Smooth muscle cell (in vitro differentiated cells): ENCODE measurements around the gene ANXA7. TPM values are rescaled to one million over a fixed set of nuclear protein-coding genes. Genes with fewer than 3 reads are reported as not detected.
A peak's percentile ranks its signal among the peaks of the same experiment; 100 is the strongest.

Experiments
- DNase-seq: peaks from one replicate; lab custom pipeline; 2025; ENCODE audit not compliant: unreplicated experiment; lab: John Stamatoyannopoulos, UW
- H2AFZ ChIP-seq: fragments of 200-600 bp; sonication (generic); 2 replicates; pipeline ENCODE4 v1.6.0; 2016; ENCODE audit warnings: antibody characterized with exemption, low read depth, mild to moderate bottlenecking
- H3F3A ChIP-seq: fragments of 200-600 bp; sonication (generic); 2 replicates; pipeline ENCODE4 v1.6.0; 2017; ENCODE audit warnings: antibody characterized with exemption, low read depth
- H3K27ac ChIP-seq: fragments of 200-600 bp; sonication (generic); 2 replicates; pipeline ENCODE4 v1.5.1; 2016; ENCODE audit warnings: low read depth, mild to moderate bottlenecking
- H3K27me3 ChIP-seq: fragments of 200-600 bp; sonication (generic); 2 replicates; pipeline ENCODE4 v1.6.1; 2016; ENCODE audit warnings: low read depth, mild to moderate bottlenecking
- H3K36me3 ChIP-seq: fragments of 200-600 bp; sonication (generic); 2 replicates; pipeline ENCODE4 v1.5.1; 2016; ENCODE audit warnings: low read depth
- H3K4me1 ChIP-seq: fragments of 200-600 bp; sonication (generic); 2 replicates; pipeline ENCODE4 v1.5.1; 2016; ENCODE audit warnings: low read depth
- H3K4me2 ChIP-seq: fragments of 200-600 bp; sonication (generic); 2 replicates; pipeline ENCODE4 v1.6.0; 2016; ENCODE audit warnings: mild to moderate bottlenecking
- H3K4me3 ChIP-seq: fragments of 200-600 bp; sonication (generic); 2 replicates; pipeline ENCODE4 v1.5.1; 2016; ENCODE audit warnings: mild to moderate bottlenecking
- H3K79me2 ChIP-seq: fragments of 200-600 bp; sonication (generic); 2 replicates; pipeline ENCODE4 v1.6.0; 2016; ENCODE audit warnings: low read depth, mild to moderate bottlenecking
- H3K9ac ChIP-seq: fragments of 200-600 bp; sonication (generic); 2 replicates; pipeline ENCODE4 v1.6.0; 2016; ENCODE audit warnings: low read depth
- H3K9me3 ChIP-seq: fragments of 200-600 bp; sonication (generic); replicated peaks from 2 replicates; pipeline ENCODE4 v1.5.1; 2016; ENCODE audit warnings: low read depth
- H4K20me1 ChIP-seq: fragments of 200-600 bp; sonication (generic); 2 replicates; pipeline ENCODE4 v1.6.0; 2016; ENCODE audit warnings: low read depth
- WGBS: methylation state at CpG from one replicate; pipeline ENCODE4 v1.1.7; 2016; ENCODE audit warnings: low lambda C conversion rate; 5-methylcytosine and 5-hydroxymethylcytosine counted together
- polyA plus RNA-seq: library from polyadenylated mRNA; unstranded; fragments of >200 nt; fragmentation: Nextera tagmentation; extraction: Ambion mirVana; gene quantifications from 2 replicates; pipeline ENCODE4 v1.2.1, GENCODE V29; 2016
- total RNA-seq: library from RNA; depleted of rRNA; stranded (reverse); fragments of >200 nt; gene quantifications from 2 replicates; pipeline ENCODE4 v1.2.3, GENCODE V29; 2014
- TF ChIP-seq, protein P1 (sequence below): fragments of 200-600 bp; sonication (generic); IDR thresholded peaks from 2 replicates; pipeline ENCODE4 v1.5.1; 2017; ENCODE audit warnings: borderline replicate concordance, mild to moderate bottlenecking, antibody characterized with exemption; ENCODE audit not compliant: insufficient read depth, poor library complexity, severe bottlenecking

ANXA7 gene
- total and polyA plus RNA-seq, 2 experiments from 2014 or later, result 52.6 to 57.6 TPM

DNA sequence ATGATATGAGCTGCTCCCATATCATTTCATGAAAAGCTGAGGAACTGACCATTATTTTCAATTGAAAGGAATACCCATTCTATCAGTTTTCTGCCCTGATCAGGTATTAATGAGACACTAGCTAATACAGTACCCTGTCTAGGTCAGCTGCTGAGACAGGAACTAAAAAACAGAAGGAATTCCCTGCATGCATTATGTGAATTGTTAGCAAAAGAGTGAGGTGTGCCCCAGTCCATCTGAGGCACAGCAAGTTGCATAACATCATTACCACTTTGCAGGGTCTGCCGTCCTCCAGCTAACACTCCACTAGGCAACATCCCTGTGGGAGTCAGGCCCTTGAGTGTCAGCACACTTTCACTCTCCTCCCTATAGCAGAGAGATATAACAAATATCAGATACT lies 30.6 kb upstream of the ANXA7 start:
- H3K9ac ChIP-seq, result no peak overlapping the region
- no peaks in the 10 kb centered on the region for H3K27me3 ChIP-seq
- H4K20me1 ChIP-seq, result peaks cover 11% of the 10 kb centered on the region
- WGBS, result 90% methylated on average over 1 of the region's 1 CpG
- H3F3A ChIP-seq, result no peaks in the 10 kb centered on the region
- no peak for DNase-seq
- no peaks in the 10 kb centered on the region for H3K79me2 ChIP-seq
- no peak overlapping the region for H3K4me2 ChIP-seq
- H3K9me3 ChIP-seq, result no peaks in the 10 kb centered on the region
- no peak overlapping the region for H3K4me3 ChIP-seq
- H3K36me3 ChIP-seq, result peaks cover 4% of the 10 kb centered on the region
- TF ChIP-seq, protein P1, sequence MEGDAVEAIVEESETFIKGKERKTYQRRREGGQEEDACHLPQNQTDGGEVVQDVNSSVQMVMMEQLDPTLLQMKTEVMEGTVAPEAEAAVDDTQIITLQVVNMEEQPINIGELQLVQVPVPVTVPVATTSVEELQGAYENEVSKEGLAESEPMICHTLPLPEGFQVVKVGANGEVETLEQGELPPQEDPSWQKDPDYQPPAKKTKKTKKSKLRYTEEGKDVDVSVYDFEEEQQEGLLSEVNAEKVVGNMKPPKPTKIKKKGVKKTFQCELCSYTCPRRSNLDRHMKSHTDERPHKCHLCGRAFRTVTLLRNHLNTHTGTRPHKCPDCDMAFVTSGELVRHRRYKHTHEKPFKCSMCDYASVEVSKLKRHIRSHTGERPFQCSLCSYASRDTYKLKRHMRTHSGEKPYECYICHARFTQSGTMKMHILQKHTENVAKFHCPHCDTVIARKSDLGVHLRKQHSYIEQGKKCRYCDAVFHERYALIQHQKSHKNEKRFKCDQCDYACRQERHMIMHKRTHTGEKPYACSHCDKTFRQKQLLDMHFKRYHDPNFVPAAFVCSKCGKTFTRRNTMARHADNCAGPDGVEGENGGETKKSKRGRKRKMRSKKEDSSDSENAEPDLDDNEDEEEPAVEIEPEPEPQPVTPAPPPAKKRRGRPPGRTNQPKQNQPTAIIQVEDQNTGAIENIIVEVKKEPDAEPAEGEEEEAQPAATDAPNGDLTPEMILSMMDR, result no peak
- no peak overlapping the region for H2AFZ ChIP-seq
- peaks cover 5% of the 10 kb centered on the region for H3K4me1 ChIP-seq
- H3K27ac ChIP-seq, result no peak overlapping the region

DNA sequence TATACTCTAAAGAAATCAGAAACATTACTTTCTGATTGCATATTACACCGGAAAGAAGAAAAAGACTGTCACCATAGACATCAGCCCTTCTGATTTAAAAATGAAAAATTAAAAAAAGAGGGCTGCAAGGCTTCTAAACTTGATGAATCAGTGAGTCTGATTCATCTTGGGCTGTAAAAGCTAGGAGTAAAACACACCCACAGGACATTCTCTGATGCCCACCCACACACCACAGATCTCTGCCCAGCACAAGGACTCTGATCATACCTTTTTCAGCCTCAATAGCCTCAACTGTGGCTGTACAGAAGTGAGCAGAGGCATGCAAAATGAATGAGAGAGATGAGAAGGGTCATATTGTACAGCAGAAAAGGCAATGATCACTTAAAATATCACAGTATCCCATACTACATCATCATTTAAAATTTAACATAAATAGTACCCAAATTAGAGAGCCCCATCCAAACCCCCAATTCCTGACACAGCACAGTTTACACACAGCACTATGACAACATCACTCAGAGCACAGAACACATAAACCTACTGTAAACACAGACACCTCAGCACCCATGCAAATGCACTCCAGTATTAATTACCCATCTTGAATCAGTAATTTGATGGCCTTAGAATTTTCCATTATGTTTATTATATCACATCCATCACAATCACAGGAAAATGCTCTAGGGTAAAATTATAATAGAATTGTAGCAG lies 25.9 kb upstream of the ANXA7 start:
- H3K27ac ChIP-seq, result peak overlapping the region; percentile 84

DNA sequence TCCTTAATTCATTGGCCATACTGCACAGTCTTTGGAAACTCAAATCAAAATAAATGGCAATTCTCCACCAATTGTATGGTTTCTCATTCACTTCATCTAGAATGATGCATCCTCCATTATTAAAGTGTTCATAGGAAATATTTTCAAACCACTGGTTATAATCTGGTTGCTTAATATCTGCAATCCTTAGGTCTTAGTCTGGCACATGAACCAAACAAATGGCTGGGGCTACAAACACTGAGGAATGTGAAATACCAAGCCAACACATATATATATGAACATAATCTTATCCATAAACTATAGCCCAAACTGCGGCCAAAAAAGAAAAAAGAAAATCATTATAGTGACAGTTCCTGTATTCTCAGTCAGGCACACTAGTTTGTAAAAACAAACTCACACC lies 25.2 kb upstream of the ANXA7 start:
- no peaks in the 10 kb centered on the region for H3K79me2 ChIP-seq
- no peak for DNase-seq
- TF ChIP-seq, protein P1, result no peak
- peak overlapping the region; percentile 25 for H3K9ac ChIP-seq
- no peak overlapping the region for H3K4me3 ChIP-seq
- peak overlapping the region; percentile 84 for H3K27ac ChIP-seq
- peaks cover 22% of the 10 kb centered on the region for H4K20me1 ChIP-seq
- H3K27me3 ChIP-seq, result no peaks in the 10 kb centered on the region
- H3K9me3 ChIP-seq, result no peaks in the 10 kb centered on the region
- no peak overlapping the region for H2AFZ ChIP-seq
- peaks cover 11% of the 10 kb centered on the region for H3K36me3 ChIP-seq
- peaks cover 5% of the 10 kb centered on the region for H3K4me1 ChIP-seq
- peak overlapping the region; percentile 71 for H3K4me2 ChIP-seq
- 74% methylated on average over 1 of the region's 1 CpG for WGBS
- no peaks in the 10 kb centered on the region for H3F3A ChIP-seq

More for the DNA sequence above, 25.9 kb upstream of the ANXA7 start:
- Histone ChIP-seq H3K4me1 (peaks cover 5% of the 10 kb centered on the region), H3K36me3 (peaks cover 12% of the 10 kb centered on the region), H2AFZ (no peak overlapping the region), H3K4me3 (no peak overlapping the region), H3K79me2 (no peaks in the 10 kb centered on the region), H4K20me1 (peaks cover 22% of the 10 kb centered on the region), H3K9me3 (no peaks in the 10 kb centered on the region), H3K9ac (peak overlapping the region; percentile 25), H3K4me2 (peak overlapping the region; percentile 71), H3F3A (no peaks in the 10 kb centered on the region), H3K27me3 (no peaks in the 10 kb centered on the region)
- no peak for DNase-seq
- WGBS, result 81% methylated on average over 1 of the region's 1 CpG
- TF ChIP-seq, protein P1, result no peak

DNA sequence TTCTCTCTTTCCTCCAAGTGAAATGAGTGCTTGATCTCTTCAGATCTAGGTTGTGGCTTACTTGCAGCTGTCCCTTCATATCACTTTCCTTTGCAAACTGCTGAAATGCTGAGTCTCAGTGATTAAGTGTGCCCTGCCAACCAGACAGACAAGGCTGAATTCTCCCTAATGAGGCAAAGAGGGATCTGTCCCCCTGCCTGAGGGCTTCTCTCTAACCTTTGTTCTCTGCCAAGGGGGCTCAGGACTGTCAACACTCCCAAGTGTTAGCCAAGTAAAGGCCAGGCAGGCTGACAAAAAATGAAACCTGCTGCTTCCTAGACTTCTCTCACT lies 19.6 kb upstream of the ANXA7 start, which contains the start of gene MSS51:
MSS51 (minus strand) TSS at position 24 of the 330 bp plus-strand sequence. CDS start 5,277 bp downstream, outside the sequence.
- Histone ChIP-seq H3K9me3 (no peaks in the 10 kb centered on the region), H3K27ac (no peak within 1 kb of the TSS), H3F3A (no peaks in the 10 kb centered on the region), H3K27me3 (no peaks in the 10 kb centered on the region), H3K79me2 (no peaks in the 10 kb centered on the region), H4K20me1 (peaks cover 1% of the 10 kb centered on the region), H3K9ac (no peak within 1 kb of the TSS), H3K36me3 (peaks cover 7% of the 10 kb centered on the region), H2AFZ (no peak within 1 kb of the TSS), H3K4me3 (no peak within 1 kb of the TSS), H3K4me1 (no peaks in the 10 kb centered on the region), H3K4me2 (no peak within 1 kb of the TSS)
- TF ChIP-seq, protein P1, result no peak
- no peak for DNase-seq
